HG03442 (cell line): ENCODE results near the gene BCAR3.

Source experiments
- ATAC-seq: cut with Tn5 transposase; IDR thresholded peaks from one replicate; pipeline ENCODE4 v1.9.1; 2021; ENCODE audit warnings: mild to moderate bottlenecking, moderate library complexity; ENCODE audit not compliant: unreplicated experiment

Gene BCAR3

DNA sequence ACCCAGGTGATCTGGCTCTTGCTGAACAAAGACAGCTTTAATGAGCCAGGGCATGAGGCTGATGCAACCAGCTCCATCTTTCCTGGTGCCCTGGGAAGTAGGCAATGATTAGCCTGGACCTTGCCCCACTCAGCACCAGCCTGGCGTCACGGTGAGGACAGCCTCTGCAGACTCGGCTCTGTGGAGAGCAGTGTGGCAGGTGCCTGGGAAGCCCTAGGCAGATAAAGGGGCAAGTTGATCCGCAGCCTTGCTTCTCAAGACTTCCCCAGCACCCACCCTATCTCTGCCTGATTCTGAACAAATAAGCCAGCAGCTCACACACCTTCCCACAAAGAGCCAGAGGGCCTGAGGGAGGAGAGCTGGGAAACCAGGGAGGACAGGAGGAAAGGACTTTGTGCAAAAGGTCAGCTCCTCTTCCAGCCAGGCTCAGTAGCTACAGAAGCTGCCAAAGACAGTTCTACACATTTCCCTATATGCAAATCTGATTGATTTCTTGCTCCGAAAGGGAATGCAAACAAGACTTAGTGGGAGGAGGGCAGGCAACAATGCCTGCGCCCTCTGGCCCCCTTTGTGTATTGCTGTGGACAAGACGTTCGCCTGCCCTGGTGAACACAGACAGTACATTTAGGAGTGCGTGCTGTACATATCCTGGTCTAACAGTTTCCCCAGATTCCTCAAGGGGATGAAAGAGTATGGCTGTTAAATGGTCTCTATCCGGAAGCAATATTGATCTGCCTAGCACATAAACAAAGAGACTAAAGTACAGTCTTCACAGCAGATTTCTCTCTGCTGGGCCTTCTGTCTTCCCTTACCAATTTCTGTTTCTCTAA, 63.8 kb downstream of the BCAR3 start:
- ATAC-seq = no peak

DNA sequence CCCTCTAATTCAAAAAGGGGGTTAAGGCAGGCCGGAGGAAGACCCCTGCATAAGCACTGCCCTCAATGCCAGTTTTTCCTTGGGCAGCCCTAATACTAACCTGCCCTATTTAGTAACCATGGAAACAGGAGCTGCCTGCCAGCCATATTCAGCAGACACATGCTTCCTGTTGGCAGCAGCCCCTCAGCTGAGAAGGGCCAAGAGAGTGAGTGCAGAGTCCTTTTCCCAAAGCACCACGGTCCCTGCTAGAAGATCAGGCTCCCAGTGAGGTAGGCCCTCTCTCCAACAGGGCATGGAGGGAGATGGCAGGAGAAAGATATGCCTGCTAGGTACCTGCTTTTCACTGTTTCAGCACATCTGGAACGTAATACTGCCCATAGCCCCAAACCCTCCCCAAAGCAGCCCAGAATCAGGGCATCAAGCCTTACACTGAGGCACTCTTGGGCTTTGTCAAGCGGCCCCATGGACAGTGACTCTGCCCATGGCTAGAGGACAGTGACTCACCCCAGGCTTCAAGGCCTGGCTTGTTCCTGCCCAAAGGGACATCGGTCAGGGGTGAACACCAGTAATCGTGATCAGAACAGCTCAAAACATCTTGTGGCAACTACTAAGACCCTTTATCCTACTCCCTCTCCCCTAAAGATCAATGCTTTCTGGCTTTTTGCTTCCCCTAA, 64.5 kb downstream of the BCAR3 start:
- no peak for ATAC-seq

GRCh38 chr1:93616221-93616995, 65.2 kb downstream of the BCAR3 start:
- no peak for ATAC-seq

- peak; percentile 73 for ATAC-seq
Observed at GRCh38 chr1:93615582-93616150, 66.0 kb downstream of the BCAR3 start.

DNA sequence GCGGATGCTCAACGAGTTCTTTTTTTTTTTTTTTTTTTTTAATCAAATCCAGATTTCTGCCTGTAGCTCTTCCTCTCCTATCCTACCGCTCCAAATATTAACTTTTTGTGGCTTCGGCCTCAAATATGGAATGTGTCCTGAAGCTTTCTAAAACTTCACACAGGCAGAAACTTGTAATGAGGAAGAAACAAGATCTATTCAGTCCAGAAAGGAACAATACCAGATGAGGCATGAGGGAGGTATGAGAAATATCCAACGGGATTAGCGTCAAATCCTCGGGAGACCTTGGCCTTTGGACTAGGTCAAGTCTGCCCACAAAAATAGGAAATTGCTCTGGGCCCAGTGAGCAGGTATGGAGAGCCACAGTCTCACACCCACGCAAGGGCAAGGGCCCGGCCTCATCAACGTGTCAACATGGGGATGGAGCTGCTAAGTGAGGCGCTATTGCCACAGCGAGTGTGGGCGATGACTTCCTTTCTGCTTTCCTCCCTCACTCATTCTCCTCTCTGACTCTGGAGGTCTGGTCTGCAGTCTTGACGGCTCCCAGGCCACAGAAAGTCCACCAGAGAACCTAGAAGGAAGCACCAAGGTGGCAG, 66.6 kb downstream of the BCAR3 start:
- ATAC-seq = peak; percentile 57

DNA sequence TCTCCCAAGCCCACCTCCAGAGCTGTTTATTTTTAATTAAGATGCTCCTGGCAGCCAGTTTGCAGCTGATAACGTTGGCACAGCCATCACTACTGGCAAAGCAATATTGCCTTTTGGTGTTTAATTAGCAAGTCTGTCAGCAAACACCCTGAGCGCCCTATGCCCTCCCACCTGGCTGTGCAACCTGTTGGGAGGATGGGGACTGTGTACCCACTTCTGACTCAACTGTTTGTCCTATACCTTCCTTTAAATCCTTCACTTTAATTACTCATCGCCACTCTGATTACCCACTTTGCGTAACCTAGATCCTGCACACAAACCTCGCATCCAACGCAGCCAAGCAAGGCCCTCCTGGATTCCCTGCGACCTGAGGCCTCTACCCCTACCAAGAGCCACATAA, 67.1 kb downstream of the BCAR3 start:
- ATAC-seq = no peak

- ATAC-seq = no peak
Observed at GRCh38 chr1:93613898-93614297, 67.7 kb downstream of the BCAR3 start.

GRCh38 chr1:93612510-93612909, 69.1 kb downstream of the BCAR3 start:
- no peak for ATAC-seq

- no peak for ATAC-seq
Observed at GRCh38 chr1:93611668-93612067, 70.0 kb downstream of the BCAR3 start.

DNA sequence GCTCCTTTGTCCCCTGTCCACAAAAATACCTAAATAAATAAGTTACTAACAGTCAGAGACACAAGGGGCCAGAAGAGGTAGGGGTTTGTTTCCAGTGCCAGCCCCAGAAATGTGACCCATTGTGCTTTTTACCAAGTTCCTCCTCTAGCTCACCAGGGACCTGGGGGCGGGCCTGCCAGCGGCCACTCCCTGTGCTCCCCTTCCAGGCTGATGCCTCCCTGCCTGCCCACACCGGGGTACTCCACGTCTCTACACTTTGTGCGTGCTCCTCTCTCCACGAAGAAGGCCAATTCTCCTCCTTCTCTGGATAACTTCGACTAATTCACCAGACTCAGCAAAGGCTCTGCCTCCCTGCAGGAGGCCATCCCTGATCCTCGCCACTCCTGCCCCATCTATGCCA, 72.1 kb downstream of the BCAR3 start:
- ATAC-seq = no peak

DNA sequence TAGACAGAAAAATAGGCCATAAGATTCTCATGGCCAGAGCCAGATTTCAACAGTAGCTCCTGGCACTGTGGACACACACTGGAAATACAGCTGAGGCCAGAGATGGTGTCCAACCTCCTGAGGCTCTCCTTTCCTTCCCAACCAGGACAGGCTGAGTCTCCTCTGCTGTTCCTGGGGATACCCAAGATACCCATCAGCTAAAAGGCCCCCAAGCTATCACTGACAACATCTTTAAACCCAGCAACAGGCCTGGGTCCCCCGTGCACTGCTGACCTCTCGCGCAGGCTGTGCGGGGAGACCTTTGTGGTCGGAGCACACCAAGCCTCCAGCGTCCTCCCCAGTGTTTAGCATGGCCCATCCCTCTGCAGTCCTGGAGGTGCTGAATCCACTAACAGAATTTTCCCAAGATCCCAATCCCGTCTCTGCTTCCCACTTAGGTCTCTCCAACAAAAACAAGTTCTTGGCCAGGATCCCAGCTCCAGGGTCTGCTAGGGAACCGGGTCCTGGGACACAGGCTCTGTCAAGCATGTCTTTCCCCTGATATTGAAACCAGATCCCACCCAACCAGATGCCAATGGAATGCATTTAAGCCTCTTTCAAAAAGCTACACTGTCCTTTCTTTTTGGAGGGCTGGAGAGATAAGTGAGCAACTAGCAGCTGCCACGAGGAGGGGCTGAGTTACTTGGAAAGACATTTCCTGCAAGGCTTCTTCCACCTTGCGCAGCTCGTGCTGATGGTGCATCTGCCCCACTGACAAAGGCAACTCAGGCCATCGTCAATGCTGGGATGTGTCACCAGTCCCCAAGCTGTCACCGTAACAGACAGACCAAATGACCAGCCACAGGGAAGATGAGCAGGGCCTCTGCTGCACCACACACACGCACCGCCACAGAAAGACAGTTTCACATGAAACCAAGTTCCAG, 73.2 kb downstream of the BCAR3 start:
- peak; percentile 27 for ATAC-seq

- peak; percentile 93 for ATAC-seq
Observed at GRCh38 chr1:93607814-93608186, 73.8 kb downstream of the BCAR3 start.

- no peak for ATAC-seq
Observed at GRCh38 chr1:93605812-93606512, 75.7 kb downstream of the BCAR3 start.

GRCh38 chr1:93605026-93605568, 76.5 kb downstream of the BCAR3 start:
- ATAC-seq = no peak

- no peak for ATAC-seq
Observed at GRCh38 chr1:93604411-93604810, 77.2 kb downstream of the BCAR3 start.

GRCh38 chr1:93603601-93604000, 78.0 kb downstream of the BCAR3 start:
- no peak for ATAC-seq

- no peak for ATAC-seq
Observed at GRCh38 chr1:93603106-93603505, 78.5 kb downstream of the BCAR3 start.

GRCh38 chr1:93602101-93602500, 79.5 kb downstream of the BCAR3 start:
- ATAC-seq = no peak

GRCh38 chr1:93601686-93602085, 80.0 kb downstream of the BCAR3 start:
- ATAC-seq = no peak
